Esophagus squamous epithelium (tissue), 4 donors: ENCODE results near the gene PLSCR3.

ENCODE experiments used
- CTCF ChIP-seq, 6 experiments: fragments of 450-650 bp in 4 of 6; fragments of 200-600 bp in 2 of 6; sonication (generic) in 2 of 6; IDR thresholded peaks; one replicate each; pipeline ENCODE4 v1.5.1; 2016 to 2019; ENCODE audit warnings: antibody characterized with exemption in 6 of 6, mild to moderate bottlenecking in 4 of 6, moderate library complexity in 4 of 6
- POLR2A ChIP-seq, 4 donors: fragments of 450-650 bp; IDR thresholded peaks; one replicate each; pipeline ENCODE4 v1.6.1; 2017; ENCODE audit warnings: antibody characterized with exemption in 4 of 4, mild to moderate bottlenecking in 4 of 4, moderate library complexity in 3 of 4

DNA sequence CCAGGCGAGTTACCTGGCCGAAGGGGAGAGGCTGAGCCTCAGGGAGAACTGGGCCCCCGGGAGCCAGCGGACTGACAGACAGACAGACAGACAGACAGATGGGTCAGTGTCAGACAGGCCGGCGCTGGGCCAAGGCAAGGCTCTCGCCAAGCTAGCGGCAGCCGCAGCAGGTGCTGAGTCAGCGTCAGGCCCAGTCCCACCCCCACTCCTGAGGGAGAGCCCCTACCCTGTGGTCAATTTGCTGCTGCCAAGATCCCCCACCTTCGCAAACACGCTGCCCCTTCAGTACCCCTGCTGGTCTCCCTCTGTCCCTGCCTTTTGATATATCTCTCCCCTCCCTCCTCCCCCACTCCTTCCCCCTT, 46.5 kb upstream of the PLSCR3 start:
- TF ChIP-seq CTCF (IDR thresholded peaks at IDR 0.05) (no peak), POLR2A (IDR thresholded peaks at IDR 0.05) (no peak)
